Muscle of back (tissue), 11 donors: ENCODE data around the gene SMIM20. TPM values are rescaled to one million over a fixed set of nuclear protein-coding genes. Genes with fewer than 3 reads are reported as not detected.

Experiments
- DNase-seq, 3 donors: peaks; one replicate each; pipeline versions ENCODE4 v3.0.0 to v3.0.0-alpha.2; 2013
- polyA plus RNA-seq, 10 donors: library from polyadenylated mRNA; unstranded; fragments of 120-200 nt; gene quantifications; one replicate each; pipeline ENCODE4 v1.2.1, GENCODE V29; 2013; ENCODE audit not compliant: insufficient read length in 10 of 10

Gene SMIM20
- polyA plus RNA-seq, 10 donors, result 40.1 to 47.0 (median 43.3) TPM

GRCh38 chr4:25923745-25924144 lies 9.7 kb downstream of the SMIM20 start:
- DNase-seq, result no peak

GRCh38 chr4:25925486-25926201 lies 11.6 kb downstream of the SMIM20 start:
- peak in 2 of 3 donors; percentile 56 to 57 for DNase-seq

DNA sequence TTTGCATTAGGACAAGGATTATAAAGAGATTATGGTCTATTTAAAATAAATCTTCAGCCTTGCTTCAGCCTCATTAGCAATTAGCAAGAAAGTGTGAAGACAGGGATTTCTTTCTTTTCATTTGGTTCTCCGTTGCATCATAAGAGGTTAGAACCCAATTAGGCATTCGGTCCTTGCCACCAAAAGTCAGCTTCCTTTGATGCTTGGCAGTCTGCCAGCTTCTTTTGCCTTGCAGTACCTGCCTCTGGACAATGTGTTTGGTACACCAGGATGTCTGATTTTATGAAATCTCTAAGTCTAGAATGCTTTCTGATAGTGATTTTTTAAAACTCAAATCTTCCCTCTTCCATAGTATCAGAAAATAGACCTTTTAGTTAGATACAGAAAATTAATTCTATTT lies 12.4 kb downstream of the SMIM20 start:
- no peak for DNase-seq

DNA sequence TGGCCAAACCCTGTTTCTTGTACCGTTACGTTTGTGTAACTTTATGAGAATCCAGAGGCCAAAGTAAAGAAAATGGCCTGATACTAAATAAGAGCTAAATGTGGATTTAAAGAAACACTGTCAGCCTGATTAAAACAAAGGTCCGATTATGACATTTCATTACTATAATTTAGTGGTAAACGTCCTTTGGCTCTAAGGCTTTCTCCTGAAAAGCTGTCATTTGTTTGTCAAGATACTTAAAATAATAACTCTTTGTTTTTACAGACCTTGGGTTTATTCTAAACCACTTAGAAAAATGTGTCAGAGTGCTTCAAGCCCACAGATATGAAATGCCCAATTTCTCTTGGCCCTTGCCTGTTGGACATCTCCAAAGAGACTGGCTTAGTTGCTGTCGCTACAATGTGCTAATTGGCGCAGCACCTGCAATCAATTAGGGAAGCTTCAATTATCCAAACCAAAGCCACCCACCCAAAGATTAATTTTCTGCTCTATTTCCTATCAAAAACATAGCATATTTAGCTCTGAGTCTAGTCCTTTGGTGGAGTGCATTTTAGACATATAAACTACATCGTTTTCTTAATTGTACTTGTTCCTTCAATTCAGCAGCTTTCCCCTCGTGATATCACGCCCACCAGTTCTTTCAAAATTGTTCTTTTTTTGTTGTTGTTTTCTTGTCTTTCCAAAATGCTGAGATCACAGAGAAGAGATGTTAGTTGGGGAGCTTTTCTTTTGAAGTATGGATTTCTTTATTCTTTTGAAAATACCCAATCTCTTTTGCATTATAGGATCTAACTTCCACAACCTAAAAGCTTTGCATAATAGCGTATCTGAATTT lies 13.6 kb downstream of the SMIM20 start:
- no peak for DNase-seq

- peak in 2 of 3 donors; percentile 49 to 54 for DNase-seq
Observed at GRCh38 chr4:25928379-25929297, 14.6 kb downstream of the SMIM20 start.

DNA sequence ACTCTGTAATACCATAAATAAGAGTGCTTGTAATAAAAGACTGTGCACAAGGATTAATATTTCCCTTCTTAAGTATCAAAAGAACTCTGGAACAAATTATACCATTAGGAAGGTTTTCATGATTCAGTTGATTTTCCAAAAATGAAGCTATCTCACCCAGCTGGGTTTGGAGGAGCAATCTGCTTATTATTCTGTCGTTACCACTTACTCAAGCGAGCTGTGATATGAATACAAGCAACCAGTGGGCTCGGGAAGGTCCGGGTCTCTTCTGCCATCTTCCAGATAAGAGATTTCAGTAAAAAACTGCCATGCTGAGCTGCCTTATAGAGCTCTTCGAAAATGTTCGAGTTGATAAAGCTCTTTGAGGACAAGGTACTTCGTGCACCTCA lies 15.3 kb downstream of the SMIM20 start:
- DNase-seq, result no peak

- peak in 1 of 3 donors; percentile 44 for DNase-seq
Observed at GRCh38 chr4:25930731-25931354, 16.8 kb downstream of the SMIM20 start.

DNA sequence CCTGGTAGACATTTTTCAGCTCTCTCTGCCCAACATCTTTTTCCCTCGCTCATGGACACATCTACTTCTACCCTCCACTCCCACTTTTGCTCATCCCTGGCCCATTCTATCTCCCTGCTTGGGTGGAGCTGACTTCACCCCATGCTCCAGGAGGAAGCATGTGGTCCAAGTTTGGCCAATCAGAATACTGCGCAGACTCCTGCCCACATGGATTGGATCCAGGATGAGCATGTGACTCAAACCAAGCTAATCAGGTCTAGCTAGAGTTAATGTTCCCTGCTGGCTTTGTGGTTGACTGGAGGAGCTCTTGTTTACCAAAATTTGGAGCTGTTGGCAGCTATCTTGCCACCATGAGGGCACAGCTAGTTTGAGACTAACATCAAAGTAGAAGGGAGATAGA lies 22.7 kb downstream of the SMIM20 start:
- DNase-seq, result no peak

GRCh38 chr4:25937801-25938200 lies 23.8 kb downstream of the SMIM20 start:
- peak in 1 of 3 donors; percentile 39 for DNase-seq

- peak in 1 of 3 donors; percentile 53 for DNase-seq
Observed at GRCh38 chr4:25938366-25938765, 24.3 kb downstream of the SMIM20 start.

- peak in 2 of 3 donors; percentile 43 to 57 for DNase-seq
Observed at GRCh38 chr4:25938787-25939186, 24.8 kb downstream of the SMIM20 start.

DNA sequence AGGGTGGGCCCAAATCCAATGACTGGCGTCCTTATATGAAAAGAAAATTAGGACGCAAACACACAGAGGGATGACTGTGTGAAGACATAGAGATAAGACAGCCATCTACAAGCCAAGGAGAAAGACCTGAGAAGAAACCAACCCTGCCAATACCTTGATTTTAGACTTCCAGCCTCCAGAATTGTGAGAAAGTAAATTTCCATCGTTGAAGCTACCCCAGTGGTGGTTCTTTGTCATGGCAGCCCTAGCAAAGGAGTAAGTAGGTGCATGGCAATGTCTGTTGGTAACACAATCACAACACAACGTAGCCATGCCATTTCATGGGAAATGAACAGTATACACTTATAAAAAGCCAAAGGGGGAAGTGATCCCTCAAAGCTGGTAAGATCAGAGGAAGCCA lies 25.3 kb downstream of the SMIM20 start:
- DNase-seq, result no peak

DNA sequence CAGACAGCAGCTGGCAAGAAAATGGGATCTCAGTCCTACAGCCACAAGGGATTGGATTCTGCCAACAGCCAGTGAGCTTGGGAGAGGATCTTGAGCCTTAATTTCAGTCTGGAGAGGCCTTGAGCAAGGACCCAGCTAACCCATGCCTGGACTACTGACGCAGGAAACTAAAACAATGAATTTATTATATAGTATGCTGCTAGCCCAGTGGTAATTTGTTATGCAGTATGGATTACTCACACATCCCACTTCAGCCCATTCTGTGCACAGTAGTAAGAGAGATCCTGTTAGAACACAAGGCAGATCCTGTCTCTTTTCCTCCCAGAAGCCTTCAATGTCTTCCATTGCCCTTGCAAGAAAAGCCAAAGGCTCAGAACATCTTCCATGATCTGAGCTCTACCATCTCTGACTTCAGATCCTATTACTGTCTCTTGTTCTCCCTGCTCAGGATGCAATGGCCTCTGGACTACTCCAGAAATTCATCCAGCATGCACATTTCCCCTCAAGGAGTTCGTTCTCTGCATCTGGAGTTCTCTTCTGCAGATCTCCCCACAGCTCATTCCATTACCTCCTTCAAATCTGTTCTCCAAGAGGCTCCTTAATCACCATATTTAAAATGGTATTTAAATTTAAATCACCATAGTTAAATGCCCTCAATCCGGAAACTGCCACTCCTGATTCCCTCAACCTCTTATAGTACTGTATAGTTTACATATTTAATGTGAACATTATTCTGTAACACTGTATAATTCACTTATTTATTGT lies 27.6 kb downstream of the SMIM20 start:
- no peak for DNase-seq

DNA sequence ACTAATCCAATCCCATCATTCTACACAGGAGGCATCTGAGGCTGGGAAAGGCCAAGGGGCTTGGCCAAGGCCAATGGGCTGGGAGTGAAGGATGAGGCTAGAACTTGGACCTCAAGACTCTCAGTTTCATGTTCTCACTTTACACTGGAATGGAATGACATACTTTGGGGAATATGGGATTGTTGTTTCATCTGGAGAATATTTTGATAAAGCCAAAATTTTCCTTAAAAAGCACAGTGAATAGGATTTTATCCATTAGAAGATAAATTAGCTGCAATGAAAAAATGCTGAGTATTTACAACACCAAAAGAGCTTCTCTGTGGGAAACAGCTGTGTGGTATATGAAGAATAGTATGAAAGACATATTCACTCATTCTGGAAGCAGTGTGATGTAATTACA lies 29.3 kb downstream of the SMIM20 start:
- peak; percentile 56 to 69 (median 60) for DNase-seq

DNA sequence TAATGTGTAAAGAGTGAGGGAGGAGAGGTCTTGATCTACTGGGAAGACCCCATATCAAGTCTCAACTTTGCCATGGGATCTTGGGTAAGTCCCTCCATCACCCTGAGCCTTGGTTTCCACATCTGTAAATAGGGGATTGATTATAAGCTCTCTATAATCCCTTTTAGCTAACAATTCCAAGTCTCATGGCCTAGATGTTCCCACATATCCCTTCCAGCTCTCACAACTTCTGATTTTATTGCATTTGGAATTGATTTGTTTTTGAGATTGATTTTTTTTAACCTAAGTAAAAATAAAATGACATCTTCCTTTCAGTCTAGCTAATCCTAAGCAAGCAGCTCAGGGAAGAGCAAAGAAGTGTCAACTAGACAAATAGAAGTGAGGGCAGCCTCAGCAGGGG lies 29.8 kb downstream of the SMIM20 start:
- DNase-seq, result no peak

GRCh38 chr4:25948051-25948450 lies 34.0 kb downstream of the SMIM20 start:
- no peak for DNase-seq

GRCh38 chr4:25949173-25949748 lies 35.2 kb downstream of the SMIM20 start:
- no peak for DNase-seq

- no peak for DNase-seq
Observed at GRCh38 chr4:25949994-25950393, 36.0 kb downstream of the SMIM20 start.

- DNase-seq, result peak in 1 of 3 donors; percentile 62
Observed at GRCh38 chr4:25950461-25951389, 36.7 kb downstream of the SMIM20 start.
